ENCODE data around the gene POLR1H. TPM values are rescaled to one million over a fixed set of nuclear protein-coding genes. Genes with fewer than 3 reads are reported as not detected.

Gene POLR1H
- total and polyA plus RNA-seq, 8 donors: 21.3 to 47.8 (median 36.3) TPM

DNA sequence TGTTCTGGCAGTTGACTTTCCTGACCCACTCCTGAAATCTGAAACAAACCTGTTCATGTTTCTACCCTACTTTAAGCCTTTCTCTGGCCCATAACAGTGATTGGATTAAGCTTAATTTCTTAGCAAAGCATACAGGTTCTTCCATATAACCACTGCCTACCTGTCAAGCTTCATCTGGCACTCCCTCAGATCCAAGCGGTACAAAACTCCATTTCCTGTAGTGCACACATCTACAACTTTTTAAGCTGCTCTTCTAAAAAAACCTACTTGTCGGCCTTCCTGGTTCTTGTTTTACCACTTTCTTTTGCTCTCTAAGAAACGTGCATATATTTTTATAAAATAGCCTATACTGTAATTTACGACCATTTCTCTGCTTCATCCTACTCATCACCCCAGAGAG lies 5.0 kb downstream of the POLR1H start:
- Histone ChIP-seq H3K9me3 (no peaks in the 10 kb centered on the region), H3K4me3 (peak overlapping the region; percentile 41 to 60), H3K27me3 (peaks cover 0 to 9% of the 10 kb centered on the region in 2 donors), H3K36me3 (peaks cover 0 to 25% of the 10 kb centered on the region in 2 donors), H3K27ac (peak overlapping the region; percentile 93 to 94), H3K4me1 (peaks cover 12 to 57% of the 10 kb centered on the region in 2 donors)
- DNase-seq (no peak), ATAC-seq (no peak)
- TF ChIP-seq, protein P1, sequence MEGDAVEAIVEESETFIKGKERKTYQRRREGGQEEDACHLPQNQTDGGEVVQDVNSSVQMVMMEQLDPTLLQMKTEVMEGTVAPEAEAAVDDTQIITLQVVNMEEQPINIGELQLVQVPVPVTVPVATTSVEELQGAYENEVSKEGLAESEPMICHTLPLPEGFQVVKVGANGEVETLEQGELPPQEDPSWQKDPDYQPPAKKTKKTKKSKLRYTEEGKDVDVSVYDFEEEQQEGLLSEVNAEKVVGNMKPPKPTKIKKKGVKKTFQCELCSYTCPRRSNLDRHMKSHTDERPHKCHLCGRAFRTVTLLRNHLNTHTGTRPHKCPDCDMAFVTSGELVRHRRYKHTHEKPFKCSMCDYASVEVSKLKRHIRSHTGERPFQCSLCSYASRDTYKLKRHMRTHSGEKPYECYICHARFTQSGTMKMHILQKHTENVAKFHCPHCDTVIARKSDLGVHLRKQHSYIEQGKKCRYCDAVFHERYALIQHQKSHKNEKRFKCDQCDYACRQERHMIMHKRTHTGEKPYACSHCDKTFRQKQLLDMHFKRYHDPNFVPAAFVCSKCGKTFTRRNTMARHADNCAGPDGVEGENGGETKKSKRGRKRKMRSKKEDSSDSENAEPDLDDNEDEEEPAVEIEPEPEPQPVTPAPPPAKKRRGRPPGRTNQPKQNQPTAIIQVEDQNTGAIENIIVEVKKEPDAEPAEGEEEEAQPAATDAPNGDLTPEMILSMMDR (IDR thresholded peaks at IDR 0.05): no peak
- intact Hi-C loops (cut with DNase I): no loop called here

DNA sequence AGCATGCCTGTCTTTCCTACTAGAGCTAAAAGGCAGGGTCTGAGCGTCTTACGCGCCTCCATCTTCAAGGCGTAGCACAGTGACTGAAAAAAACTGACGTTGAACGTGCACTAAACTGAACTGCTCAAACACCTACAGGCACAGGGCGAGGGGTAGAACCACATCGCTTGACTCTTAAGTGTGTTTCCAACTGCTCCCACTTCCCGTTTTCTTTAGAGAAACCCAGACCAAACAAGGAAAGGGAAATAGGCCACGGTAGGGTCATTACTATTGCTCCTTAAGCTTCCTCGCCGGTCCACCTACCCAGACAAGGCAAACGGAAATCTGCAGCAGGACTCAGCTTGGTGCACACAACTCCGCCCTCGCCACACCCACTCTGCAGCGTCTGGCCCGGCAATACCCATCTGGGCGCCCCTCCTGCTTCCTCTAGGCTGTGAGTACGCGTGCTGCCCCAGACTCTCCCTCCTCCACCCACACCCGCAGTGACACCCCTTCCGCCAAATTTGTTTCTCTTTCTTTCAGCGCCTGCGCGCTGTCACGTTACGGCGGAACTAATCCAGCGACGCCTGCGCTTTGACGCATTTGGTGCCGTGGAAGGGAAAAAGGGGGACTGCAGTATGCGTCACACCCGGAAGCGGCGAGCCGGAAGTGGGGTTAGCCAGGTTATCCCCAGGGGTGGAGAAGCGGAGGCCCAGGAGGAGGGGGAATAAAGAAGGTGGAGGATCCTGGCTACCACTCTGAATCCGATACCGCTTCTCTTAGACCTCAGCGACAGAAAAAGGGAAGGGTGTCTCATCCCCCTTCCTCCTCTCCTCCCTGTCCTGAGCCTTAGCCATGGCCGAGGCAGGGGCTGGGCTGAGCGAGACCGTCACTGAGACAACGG lies 5.8 kb downstream of the POLR1H start, which contains the start of gene PPP1R11:
TSS of gene PPP1R11 (plus strand) at position 622 of the 883 bp plus-strand sequence. CDS start at position 835, 213 bp downstream.
- H3K36me3 ChIP-seq: peaks cover 0 to 28% of the 10 kb centered on the region in 2 donors
- H3K27me3 ChIP-seq: peaks cover 0 to 16% of the 10 kb centered on the region in 2 donors
- DNase-seq (peak; percentile 98 to 100 (median 99)), ATAC-seq (peak; percentile 99)
- H3K9me3 ChIP-seq: no peaks in the 10 kb centered on the region
- intact Hi-C loops (cut with DNase I): no loop called here
- H3K4me1 ChIP-seq: peaks cover 12 to 59% of the 10 kb centered on the region in 2 donors
- TF ChIP-seq, protein P1 (IDR thresholded peaks at IDR 0.05): no peak
- H3K27ac ChIP-seq: peak within 1 kb of the TSS; percentile 93 to 94
- H3K4me3 ChIP-seq: peak within 1 kb of the TSS; percentile 58 to 60

DNA sequence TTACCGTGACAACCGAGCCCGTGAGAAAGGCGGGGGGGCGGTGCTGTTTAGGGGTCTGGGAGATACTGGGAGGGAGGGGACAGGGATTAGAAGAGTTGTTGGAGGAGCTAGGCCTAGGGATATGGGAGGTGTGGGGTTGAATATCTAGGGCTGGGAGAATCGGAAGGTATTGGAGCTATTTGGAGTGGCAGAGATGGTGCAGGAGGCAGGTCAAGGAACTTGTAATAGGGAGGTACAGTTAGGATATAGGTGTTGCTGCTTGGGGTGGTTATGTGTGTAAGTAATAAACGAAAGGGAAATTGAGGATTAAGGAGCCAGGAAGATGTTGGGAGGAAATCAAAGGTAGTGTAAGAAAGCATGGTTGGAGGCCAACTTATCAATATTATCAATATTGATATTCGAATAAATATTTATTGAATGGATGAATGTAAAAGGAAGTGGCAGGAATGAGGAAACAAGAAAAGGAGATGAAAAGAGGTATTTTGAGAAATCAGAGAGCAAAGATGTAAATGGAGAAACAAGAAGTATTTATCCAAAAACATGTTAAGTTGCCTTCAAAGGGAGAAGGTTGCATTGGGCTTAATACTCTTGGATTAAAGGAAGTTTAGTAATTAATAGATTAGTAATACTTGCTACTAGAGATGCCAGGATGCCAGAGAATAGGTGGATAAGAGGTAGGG lies 6.5 kb downstream of the POLR1H start:
- TF ChIP-seq, protein P1 (IDR thresholded peaks at IDR 0.05): no peak
- ATAC-seq: no peak

GRCh38 chr6:30071081-30071818 lies 10.2 kb downstream of the POLR1H start:
- Histone ChIP-seq H3K27ac (no peak overlapping the region), H3K36me3 (peaks cover 0 to 28% of the 10 kb centered on the region in 2 donors), H3K4me3 (no peak overlapping the region), H3K9me3 (no peaks in the 10 kb centered on the region), H3K27me3 (peaks cover 19 to 60% of the 10 kb centered on the region in 2 donors), H3K4me1 (peaks cover 7 to 39% of the 10 kb centered on the region in 2 donors)
- DNase-seq: peak in 2 of 4 donors; percentile 40 to 83
- ATAC-seq: no peak
- TF ChIP-seq, protein P1 (IDR thresholded peaks at IDR 0.05): no peak
- intact Hi-C loops (cut with DNase I): no loop called here

More for the DNA sequence above, 6.5 kb downstream of the POLR1H start:
- Histone ChIP-seq H3K4me1 (peaks cover 12 to 52% of the 10 kb centered on the region in 2 donors), H3K27me3 (peaks cover 0 to 24% of the 10 kb centered on the region in 2 donors), H3K36me3 (peaks cover 0 to 28% of the 10 kb centered on the region in 2 donors), H3K27ac (peak overlapping the region; percentile 88 to 94), H3K9me3 (no peaks in the 10 kb centered on the region), H3K4me3 (peak overlapping the region; percentile 58 to 60)
- DNase-seq: no peak
- intact Hi-C loops (cut with DNase I): no loop called here
